Panc1 (cell line): ENCODE measurements around the gene RNF133.

Source experiments
- POLR2AphosphoS5 ChIP-seq: IDR thresholded peaks from 2 replicates; pipeline ENCODE4 v1.6.1; 2012; ENCODE audit warnings: mild to moderate bottlenecking, low read depth, low read length, moderate library complexity
- SIN3A ChIP-seq: IDR thresholded peaks from 2 replicates; pipeline ENCODE4 v1.6.1; 2012; ENCODE audit warnings: low read depth, mild to moderate bottlenecking, low read length, moderate library complexity, borderline replicate concordance; ENCODE audit not compliant: insufficient read depth
- TCF7L2 ChIP-seq: IDR thresholded peaks from 2 replicates; pipeline ENCODE4 v1.6.1; 2011; ENCODE audit warnings: mild to moderate bottlenecking, low read depth, low read length, inconsistent platforms
- TF ChIP-seq, protein P1 (sequence below): fragments of 450-650 bp; IDR thresholded peaks from 2 replicates; pipeline ENCODE4 v1.5.1; 2017; ENCODE audit warnings: mild to moderate bottlenecking
- TF ChIP-seq, protein P2 (sequence below), 2 experiments: IDR thresholded peaks; 2 replicates each; pipeline ENCODE4 v1.6.1; 2011 to 2012; ENCODE audit warnings: low read depth in 2 of 2, control low read depth in 1 of 2, low read length in 1 of 2, mild to moderate bottlenecking in 1 of 2, moderate library complexity in 1 of 2; ENCODE audit not compliant: insufficient read depth in 1 of 2

DNA sequence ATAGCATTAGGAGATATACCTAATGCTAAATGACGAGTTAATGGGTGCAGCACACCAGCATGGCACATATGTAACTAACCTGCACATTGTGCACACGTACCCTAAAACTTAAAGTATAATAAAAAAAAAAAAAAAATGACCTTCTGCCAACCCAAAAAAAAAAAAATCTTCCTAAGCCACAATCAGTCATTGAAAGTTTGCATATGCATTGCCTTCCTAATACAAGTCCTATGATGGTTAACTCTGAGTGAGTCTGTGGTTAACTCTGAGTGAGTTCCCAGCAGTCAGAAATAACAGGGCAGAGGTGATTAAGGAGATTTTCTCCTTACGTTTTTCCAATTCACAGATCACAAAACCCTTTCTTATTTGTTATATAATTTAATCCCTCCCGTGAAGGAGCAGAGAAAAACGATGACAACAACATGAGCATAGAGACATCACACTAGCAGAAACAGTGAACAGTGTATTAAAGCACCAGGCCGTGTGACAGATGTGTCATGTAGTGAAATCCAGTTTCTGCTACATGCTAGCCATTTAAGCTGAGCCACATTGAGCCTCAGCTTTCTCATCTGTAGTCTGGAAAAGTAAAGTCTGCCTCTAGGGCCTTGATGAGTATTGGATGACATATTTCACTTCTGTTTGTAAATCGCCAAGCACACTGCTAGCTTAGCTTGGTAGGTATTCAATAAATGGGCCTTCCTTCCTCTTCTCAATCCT is 11.2 kb upstream of the RNF133 start:
- TF ChIP-seq, protein P1, sequence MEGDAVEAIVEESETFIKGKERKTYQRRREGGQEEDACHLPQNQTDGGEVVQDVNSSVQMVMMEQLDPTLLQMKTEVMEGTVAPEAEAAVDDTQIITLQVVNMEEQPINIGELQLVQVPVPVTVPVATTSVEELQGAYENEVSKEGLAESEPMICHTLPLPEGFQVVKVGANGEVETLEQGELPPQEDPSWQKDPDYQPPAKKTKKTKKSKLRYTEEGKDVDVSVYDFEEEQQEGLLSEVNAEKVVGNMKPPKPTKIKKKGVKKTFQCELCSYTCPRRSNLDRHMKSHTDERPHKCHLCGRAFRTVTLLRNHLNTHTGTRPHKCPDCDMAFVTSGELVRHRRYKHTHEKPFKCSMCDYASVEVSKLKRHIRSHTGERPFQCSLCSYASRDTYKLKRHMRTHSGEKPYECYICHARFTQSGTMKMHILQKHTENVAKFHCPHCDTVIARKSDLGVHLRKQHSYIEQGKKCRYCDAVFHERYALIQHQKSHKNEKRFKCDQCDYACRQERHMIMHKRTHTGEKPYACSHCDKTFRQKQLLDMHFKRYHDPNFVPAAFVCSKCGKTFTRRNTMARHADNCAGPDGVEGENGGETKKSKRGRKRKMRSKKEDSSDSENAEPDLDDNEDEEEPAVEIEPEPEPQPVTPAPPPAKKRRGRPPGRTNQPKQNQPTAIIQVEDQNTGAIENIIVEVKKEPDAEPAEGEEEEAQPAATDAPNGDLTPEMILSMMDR, result no peak
- no peak for TF ChIP-seq POLR2AphosphoS5
- TF ChIP-seq, protein P2, sequence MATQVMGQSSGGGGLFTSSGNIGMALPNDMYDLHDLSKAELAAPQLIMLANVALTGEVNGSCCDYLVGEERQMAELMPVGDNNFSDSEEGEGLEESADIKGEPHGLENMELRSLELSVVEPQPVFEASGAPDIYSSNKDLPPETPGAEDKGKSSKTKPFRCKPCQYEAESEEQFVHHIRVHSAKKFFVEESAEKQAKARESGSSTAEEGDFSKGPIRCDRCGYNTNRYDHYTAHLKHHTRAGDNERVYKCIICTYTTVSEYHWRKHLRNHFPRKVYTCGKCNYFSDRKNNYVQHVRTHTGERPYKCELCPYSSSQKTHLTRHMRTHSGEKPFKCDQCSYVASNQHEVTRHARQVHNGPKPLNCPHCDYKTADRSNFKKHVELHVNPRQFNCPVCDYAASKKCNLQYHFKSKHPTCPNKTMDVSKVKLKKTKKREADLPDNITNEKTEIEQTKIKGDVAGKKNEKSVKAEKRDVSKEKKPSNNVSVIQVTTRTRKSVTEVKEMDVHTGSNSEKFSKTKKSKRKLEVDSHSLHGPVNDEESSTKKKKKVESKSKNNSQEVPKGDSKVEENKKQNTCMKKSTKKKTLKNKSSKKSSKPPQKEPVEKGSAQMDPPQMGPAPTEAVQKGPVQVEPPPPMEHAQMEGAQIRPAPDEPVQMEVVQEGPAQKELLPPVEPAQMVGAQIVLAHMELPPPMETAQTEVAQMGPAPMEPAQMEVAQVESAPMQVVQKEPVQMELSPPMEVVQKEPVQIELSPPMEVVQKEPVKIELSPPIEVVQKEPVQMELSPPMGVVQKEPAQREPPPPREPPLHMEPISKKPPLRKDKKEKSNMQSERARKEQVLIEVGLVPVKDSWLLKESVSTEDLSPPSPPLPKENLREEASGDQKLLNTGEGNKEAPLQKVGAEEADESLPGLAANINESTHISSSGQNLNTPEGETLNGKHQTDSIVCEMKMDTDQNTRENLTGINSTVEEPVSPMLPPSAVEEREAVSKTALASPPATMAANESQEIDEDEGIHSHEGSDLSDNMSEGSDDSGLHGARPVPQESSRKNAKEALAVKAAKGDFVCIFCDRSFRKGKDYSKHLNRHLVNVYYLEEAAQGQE (IDR thresholded peaks at IDR 0.05; ENCODE audit: insufficient read depth in 1 of 2, low read depth in 2 of 2, low read length in 1 of 2), result no peak
- no peak for TF ChIP-seq SIN3A
- no peak for TF ChIP-seq TCF7L2
